RKO (cell line): ENCODE measurements around the gene FHIT.
A peak's percentile ranks its signal among the peaks of the same experiment; 100 is the strongest.

Experiments
- DNase-seq: peaks from one replicate; pipeline ENCODE4 v3.0.0-alpha.2; 2016; ENCODE audit warnings: low spot score

FHIT gene

DNA sequence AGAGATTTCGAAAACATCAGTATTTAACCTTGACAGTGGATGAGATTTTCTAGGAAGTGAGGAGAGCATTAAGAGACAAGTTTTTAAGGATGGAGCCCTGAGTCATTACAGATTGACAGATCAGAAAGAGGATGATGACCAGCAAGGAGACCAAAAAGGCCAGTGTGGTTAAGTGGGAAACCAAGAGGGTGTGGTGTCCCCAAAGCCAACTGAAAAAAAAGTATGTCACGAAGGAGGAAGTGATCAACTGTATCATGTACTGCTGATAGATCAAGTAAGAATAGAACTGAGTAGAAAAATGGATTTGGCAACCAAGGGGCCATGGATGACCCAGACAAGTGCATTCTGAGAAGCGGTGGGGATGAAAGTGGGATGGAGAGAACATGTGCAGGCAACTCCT is 491.8 kb downstream of the FHIT start:
- no peak for DNase-seq

DNA sequence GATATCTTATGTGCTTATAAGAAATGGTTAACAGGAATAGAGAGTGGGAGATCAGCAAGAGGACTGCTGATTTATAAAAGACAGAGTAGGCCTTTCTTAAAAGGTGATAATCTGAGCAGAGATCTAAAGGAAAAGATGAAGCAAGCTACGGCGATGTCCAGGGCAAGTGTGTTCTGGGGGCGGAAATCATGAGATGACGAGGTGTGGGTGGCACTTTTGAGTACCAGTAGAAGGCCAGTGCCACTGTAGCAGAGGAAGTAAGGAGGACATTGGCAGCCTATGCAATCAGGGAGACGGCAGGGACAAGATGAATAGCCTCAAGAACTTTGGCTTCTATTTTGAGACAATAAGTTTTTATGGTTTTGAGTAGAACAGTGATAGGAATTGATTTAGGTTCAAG is 492.4 kb downstream of the FHIT start:
- no peak for DNase-seq

DNA sequence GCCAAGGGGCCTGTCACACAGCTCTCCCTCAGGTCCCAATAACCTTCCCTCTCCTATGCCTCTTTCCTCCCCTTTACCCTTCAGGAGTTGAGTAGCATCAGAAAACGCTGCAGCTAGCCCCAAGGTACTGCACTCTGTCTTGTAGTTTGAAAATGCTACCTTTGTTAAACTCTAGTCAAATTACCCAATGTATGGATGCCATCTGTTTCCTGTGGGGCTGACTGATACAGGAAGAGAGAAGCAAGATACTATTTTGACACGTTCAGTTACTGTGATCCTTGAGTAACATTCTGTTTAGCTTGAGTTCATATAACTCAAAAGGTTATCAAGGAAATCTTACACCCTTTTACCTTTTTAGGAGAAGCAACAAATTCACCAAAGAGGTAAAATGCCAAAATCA is 493.1 kb downstream of the FHIT start:
- DNase-seq, result no peak

DNA sequence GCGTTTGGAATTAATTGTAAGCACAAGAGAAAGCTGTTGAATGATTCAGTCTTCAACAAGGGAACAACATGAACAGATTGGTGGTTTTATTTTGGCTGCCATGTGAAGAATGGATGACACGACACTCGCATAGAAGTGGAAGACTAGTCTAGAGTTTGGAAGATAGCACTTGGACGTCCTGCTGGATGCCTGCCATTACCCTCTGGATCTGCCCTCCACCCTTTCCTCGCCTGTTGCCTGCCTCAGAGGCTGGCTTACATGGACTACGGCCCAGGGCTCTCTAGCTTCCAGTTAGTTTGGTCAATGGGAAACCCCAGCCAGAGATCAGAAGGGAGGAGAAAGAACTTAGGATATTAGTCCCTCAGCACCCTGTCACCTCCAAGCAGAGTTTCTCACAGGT is 493.5 kb downstream of the FHIT start:
- no peak for DNase-seq

DNA sequence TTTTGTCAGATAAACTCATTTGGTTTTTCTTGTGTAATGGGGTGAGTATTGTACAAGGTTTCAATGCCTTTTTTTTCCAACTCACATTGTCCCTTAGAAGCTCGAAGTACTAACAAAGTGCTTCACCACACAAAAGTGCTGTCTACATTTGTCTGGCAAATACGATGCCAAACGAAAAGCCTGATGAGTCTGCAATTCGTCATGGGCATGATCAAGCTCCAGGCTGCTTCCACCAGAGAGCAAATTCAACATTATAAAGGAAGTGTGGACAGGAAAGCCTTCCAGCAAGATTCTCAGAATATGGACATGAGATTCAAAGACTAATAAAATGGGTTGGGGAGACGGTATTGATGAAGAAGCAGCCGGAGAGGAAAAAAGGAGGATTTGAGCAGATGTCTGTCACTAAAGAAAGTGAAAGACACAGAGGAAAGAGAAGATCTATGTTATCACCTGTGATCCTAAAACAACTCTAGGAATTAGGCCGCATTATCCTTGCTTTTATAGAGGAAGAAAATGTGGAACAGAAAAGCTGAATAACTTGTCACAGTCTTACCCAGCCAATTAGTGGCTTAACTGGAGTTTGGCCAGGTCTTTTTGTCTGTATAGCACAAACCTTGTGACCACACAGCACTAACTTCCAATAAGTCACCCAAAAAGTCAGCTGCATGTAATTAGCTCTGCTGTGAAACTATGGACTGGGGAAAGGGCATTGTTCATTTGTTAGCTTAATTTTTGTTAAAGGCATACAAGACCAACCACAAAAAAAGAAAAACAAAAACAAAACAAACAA is 494.8 kb downstream of the FHIT start:
- DNase-seq, result no peak

DNA sequence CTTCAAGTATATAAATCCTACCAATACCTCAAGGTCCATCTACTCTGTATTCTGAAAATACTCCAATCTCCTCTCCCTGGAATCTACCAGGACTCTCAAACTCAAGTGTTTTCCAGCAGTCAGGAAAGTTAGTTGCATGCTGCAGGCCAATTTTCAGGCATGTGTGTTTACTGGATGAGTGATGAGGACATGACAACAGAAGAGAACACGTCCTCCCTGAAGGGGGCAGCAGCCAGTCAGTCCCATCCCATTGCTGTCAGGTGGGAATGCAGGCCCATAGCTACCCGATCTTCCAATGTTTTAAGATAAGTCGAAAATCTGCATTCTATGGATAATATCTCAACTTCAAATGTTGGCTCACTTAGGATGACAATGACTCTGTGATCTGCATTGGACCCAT is 496.2 kb downstream of the FHIT start:
- DNase-seq, result no peak

DNA sequence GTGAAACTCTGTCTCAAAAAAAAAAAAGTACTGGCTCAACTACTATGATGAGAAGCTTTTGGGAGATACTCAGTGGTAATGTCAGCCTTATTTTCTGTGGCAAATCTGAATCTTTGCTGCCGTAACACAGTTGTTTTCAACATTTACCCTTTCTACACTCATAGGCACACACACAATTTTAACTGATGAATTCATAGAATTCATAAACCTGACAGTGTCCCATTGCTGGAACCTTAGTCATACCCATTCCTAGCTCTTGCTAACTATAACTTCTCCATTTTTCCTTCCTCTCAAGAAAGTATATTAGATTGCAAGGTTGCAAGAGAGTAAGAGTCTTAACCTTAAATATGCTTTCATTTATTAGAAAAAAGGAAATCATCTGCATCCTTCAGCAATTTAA is 496.6 kb downstream of the FHIT start:
- DNase-seq, result no peak

DNA sequence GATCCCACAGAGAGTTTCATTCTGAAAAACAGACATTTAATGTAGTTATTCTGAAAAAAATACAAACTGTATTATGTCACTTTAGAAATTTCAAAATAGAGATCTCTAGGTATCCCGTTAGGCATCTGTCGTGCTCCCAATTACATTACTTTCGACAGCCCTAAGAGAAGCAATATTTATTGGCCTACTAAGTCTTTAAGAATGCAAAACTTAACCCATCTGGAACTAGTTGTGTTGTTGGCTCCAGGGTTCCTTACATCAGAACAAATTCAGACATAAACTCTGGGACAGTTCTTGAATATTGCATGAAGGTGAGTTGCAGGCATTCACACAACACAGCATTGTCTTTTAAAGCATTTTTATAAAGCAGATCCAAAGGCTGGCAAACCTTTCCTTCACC is 498.4 kb downstream of the FHIT start:
- DNase-seq, result no peak

DNA sequence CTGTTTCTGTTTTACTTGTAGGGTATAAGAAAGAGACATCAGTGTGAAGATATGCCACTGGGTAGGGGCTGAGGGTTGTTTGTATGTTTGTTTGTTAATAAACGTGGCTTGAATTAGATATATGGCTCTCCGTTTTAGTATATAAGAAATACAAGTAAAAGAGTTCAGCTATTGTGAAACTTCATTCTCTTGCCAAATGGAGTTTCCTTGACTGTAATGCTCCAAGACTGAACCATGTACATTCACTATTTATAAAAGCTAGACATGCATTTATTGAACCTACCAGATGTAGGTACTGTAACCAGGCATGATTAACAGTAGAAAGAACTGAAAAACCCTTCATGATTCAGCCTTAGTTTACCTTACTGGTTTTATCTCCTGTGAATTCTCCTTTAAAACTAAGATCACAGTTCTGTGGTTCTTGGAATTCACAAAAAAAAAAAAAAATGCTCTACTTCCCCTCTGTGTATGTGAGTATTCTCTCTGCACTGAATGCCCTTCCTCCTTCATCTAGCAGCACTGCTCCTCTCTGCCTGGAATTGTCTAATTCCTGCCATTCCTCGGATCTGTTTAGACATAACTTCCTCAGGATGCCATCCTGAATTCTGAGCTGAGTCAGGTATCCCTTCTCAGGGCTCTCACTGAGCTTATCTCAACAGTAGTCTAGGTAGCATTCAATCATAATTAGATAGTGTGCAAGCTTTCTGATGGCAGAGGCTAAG is 504.4 kb downstream of the FHIT start:
- DNase-seq, result no peak

DNA sequence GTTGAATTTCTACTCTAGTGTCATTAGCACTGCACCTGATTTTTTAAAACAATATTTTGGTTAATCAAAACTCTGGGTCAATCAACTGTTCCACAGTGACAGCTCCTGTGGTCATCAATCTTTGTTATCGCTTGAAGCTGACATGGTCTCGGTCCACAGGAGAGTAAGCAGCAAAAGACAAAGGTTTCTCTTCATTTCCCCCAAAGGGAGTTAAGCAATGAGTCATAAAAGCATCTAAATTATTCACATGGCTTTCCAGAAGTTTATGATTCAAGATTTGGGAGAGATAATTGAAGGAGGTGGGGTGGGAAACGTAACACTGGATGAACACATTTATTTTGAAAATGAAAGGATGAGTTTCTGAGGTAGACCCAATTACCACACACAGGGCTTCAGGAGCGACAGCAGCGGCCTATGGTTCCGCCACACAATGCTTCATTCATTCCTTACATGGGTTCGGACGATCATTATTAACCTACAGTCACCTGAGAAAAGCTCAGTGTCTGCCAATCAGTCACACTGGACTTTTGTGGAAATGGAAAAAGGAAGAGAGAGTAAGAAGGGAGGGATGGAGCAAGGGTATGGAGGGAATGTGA is 505.1 kb downstream of the FHIT start:
- no peak for DNase-seq

DNA sequence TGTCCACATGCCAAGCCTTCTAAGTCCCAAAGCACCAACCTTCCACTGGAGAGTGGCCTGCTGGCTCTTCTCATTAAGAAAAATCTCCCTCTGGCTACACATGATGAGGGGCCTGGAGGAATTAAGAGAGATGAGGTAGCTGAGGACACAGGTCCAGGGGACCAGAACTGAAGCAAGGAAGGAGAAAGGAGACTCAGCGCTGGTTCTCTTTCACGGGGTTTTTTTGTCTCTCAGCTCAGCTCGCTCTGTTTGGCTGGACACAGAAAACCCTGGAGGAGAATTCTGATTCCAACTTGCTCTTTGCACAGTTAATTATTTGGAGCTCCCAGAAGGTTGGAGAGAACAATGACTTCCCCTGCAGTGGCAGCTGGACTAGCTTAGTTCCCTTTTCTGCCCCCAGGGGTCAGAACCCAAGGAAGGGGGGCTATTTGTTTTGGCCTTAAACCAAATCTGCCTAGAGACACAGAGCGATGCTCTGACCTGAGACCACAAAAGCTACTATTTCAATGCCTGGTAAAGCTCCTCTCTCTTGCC is 507.6 kb downstream of the FHIT start:
- no peak for DNase-seq

DNA sequence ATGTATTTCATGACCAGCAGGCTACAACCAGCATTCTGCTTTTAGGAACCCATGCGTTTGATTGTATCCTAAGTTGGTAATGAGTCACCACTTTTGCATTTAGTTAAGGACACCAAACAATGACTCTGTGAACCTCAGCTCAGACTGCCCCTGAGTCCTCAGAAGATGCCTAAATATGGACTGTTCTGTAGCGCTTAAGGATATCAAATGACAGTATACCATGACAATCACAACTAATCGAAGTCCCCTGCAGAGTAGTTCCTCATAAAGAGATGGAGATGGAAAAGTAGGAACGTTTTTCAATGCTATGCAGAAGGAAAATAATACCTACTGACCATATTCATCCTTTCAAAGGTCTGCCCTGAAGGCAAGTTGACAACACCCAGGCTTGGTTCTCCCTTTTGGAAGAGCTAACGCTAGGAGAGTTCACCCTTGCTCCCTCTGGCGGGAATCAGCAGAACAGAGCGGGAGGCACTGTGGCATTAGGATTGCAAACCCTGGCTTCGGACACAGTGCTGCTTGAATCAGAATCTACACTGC is 508.6 kb downstream of the FHIT start:
- DNase-seq, result peak; percentile 36

DNA sequence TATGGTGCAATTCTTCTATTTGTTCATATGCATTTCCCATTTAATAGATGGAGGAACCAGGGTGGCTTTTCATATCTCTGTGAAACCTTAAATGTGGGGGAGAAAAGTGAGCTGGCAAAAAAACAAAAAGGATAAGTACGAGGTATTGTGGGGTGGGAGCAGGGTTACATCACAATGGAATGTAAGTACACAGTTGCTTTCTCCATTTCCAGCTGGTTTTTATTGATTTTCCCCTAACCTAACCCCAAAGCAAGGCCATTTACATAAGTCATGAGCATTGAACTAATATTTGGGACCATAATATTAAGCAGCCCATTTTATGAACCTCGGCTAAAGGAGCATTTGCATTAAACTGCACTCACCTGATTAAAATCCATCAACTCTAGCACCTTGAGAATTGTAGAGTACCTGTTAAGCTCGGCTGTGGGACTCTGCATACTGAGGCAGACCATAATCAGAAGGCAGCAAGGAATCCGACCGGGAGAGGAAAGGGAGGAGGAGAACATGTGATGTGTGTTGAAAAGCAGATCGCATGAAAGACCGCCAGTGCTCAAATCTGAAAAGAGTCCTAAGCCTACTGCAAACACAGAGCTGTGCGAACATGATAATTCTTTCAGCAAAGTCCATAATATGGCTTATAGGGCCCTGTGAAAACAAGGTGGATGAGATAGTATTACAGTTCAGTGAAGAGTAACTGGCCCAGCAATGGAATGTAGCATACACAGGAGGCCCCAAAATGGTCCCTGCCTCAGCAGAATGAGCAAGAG is 513.4 kb downstream of the FHIT start:
- DNase-seq, result no peak

DNA sequence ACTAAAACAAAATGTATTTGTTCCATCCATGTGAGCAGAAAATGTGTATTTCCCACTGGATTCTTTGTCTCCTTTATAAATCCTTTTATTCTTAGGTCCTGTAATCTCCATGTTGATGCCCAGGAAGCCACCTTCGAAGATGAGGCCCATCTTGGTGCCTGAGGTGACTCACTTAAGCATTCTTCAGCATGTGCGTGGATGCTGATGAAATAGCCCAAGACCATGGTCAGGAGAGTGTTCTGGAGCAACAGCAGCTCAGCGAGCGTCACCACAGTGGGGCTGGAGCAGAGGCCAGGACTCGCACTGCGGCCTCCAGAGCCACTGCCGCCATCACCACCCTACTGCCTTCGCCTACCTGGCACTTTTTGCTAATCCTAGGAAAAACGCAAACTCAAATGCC is 520.9 kb downstream of the FHIT start:
- DNase-seq, result no peak

DNA sequence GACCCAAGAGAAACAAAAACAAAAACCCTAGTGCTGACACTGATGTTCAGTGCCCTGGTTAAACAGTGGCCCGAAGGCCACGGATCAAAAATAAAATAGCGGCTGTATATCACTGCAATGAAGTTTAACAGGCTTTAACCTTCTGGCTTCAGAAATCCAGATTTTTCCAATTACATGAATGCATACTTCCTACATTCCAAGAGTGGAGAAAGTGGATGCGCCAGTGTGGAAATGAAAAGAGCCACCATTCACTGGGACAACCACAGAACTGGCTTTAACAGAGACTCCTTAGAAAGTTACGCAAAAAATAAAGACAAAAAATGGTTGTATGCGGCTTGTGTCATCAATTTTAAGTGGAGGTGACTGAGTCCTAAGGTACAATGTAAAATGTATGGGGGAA is 522.2 kb downstream of the FHIT start:
- DNase-seq, result no peak

DNA sequence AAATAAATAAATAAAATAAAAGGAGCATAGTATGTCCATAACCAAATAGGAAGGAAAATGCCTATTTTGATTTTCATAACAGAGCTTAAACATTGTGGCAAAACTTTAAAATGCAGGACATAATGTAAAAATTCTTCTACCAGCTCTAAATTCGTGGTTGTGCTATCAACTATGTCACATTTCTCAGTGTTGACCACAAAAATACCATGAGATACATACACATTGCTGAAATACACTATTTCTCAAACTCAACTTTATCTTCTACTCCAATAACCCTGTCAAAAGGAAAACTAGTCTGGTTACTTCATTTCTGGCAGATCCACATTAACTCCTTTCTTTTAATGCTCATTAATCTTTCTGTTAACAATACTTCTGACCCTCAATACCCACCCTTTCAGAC is 523.2 kb downstream of the FHIT start:
- no peak for DNase-seq

DNA sequence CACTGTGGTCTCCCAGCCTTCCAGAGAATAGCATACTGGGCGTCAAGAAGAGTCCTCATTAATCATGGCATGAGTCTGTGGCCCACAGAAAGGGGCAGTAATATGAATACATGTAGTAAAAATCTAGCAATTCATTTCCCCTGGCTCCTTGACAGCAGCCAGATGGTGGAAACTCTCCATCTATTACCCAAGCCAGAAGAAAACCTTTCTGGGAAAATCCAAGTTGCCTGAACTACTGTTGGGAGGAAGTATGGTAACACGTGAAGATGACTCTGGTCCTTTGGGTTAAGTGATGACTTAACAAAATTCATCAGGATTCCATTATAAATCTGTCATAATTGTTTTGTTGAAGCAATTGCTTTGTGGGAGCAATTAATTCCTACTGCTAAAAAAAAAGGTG is 530.5 kb downstream of the FHIT start:
- DNase-seq, result no peak

DNA sequence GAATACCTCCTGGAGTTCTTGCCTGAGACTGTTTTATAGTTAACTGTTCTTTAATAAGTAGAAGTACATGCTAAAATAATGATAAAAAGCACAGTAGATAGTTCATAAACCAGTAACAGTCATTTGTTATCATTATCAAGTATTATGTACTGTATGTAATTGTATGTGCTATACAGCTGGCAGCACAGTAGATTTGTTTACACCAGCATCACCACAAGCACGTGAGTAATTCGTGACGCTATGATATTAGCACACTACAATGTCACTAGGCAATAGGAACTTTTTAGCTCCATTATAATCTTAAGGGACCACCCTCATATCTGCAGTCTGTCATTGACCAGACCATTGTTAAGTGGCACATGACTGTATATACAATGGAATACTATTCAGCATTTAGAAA is 534.7 kb downstream of the FHIT start:
- no peak for DNase-seq

DNA sequence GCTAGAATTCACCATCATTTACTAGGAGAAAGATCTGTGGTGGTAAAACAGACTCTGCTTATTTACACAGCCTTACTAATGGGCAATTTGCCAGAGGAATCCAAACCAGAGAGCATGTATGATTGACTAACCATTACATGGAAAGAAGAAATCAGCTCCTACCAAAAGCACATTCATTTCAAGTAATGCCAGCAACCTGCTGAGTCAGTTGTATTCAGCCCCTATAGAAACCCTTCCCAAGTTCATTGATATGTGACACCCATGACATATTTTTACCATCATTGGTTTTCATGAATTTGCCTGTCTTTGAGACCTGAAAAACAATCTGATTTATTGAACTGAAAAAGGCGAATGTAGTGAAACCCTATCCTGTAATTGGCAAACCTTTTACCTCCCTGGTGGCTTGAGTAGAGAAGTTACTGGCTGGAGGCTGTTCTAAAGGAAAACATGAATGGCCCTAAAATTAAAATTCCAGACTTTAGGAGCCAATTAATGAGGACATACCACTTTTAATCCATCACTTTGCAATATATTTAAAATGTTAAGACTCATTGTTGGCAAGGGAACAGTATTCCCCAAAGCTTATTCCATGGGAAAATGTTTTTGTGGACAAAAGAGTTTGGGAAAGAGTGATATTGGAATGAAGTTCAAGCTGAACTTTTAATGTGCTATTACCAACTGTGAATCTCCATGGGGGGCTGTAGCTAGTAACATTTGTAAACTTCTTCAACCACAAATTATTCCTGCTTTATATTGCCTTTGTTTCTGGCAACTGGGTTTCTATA is 542.9 kb downstream of the FHIT start:
- no peak for DNase-seq

DNA sequence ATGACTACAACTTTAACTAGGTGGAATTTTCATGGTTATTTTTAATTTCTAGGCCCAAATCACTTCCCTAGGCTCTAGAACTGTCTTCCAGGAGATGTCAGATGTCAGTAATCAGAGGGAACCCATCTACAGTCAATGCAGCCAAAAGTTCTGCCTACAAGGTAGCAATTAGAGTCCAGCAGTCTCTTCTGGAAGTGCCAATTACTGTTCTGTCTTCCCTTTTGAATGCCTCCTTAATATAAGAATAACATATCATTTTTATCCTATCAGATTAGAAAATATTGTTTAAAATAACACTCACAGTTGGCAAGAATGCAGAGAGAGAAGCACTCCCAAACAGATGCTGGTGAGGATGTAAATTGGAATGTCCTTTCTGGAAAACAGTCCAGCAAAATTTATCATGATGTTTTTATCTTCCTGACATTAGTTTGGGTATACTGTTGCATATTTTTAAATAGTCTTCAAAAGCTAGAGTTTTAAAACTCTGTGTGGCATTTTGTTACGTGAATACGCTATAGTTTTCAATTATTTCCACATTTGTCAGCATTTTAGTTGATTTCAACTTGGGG is 543.7 kb downstream of the FHIT start:
- no peak for DNase-seq
